ENCODE measurements around the gene HTATIP2.
"Not testable (repeated sequence)": the region's sequence is repeated elsewhere in the genome, so short reads cannot be mapped to it uniquely, and the experiment has no call there.

DNA sequence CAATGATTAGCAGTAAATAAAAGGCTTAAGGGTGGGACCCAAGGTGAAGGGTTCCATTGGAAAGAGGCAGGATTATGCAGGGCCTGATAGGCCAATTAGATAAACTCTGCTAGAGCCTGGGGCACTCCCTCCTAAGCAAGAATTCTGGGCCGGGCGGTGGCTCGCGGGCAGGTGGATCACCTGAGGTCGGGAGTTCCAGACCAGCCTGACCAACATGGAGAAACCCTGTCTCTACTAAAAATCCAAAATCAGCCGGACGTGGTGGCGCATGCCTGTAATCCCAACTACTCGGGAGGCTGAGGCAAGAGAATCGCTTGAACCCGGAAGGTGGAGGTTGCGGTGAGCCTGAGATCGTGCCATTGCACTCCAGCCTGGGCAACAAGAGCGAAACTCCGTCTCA is 22.5 kb downstream of the HTATIP2 start:
- TF ChIP-seq, protein P1, sequence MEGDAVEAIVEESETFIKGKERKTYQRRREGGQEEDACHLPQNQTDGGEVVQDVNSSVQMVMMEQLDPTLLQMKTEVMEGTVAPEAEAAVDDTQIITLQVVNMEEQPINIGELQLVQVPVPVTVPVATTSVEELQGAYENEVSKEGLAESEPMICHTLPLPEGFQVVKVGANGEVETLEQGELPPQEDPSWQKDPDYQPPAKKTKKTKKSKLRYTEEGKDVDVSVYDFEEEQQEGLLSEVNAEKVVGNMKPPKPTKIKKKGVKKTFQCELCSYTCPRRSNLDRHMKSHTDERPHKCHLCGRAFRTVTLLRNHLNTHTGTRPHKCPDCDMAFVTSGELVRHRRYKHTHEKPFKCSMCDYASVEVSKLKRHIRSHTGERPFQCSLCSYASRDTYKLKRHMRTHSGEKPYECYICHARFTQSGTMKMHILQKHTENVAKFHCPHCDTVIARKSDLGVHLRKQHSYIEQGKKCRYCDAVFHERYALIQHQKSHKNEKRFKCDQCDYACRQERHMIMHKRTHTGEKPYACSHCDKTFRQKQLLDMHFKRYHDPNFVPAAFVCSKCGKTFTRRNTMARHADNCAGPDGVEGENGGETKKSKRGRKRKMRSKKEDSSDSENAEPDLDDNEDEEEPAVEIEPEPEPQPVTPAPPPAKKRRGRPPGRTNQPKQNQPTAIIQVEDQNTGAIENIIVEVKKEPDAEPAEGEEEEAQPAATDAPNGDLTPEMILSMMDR (IDR thresholded peaks at IDR 0.05; ENCODE audit: poor library complexity), result not testable (repeated sequence)
- not testable (repeated sequence) for TF ChIP-seq EZH2 (IDR thresholded peaks at IDR 0.05; ENCODE audit: borderline replicate concordance); EZH2phosphoT487 (IDR thresholded peaks at IDR 0.05; ENCODE audit: low read depth, severe bottlenecking, unreplicated experiment)

All from hepatocyte (in vitro differentiated cells).